ENCODE data around the gene TYW1B.
"Not testable (repeated sequence)": the region's sequence is repeated elsewhere in the genome, so short reads cannot be mapped to it uniquely, and the experiment has no call there.

- TF ChIP-seq CTCF (conservative IDR thresholded peaks at IDR 0.05); ZFX (IDR thresholded peaks at IDR 0.05): not testable (repeated sequence)
Observed at GRCh38 chr7:72830567-72830966, 2.6 kb upstream of the TYW1B start.
